Measurements from ENCODE around the gene CFAP210.

Gene CFAP210

GRCh38 chr2:169694113-169694893 lies at the start of gene CFAP210, which contains the start of gene PHOSPHO2:
CFAP210 (minus strand) TSS chr2:169694405; CDS start chr2:169694327, 78 bp downstream.
PHOSPHO2 (plus strand) TSS chr2:169694469; CDS start chr2:169700972, 6,503 bp downstream.
- Histone ChIP-seq H3K36me3 (replicated peaks; ENCODE audit: insufficient read depth, low read length) (no peaks in the 10 kb centered on the region), H3K27ac (ENCODE audit: low read length) (peak within 1 kb of the TSS; percentile 77)

GRCh38 chr2:169743549-169743948 lies 49.3 kb upstream of the CFAP210 start:
- H3K79me2 ChIP-seq (ENCODE audit: low read length): no peaks in the 10 kb centered on the region
- H3K4me3 ChIP-seq (ENCODE audit: low read length): no peak overlapping the region
- H3K4me1 ChIP-seq (ENCODE audit: low read length): no peaks in the 10 kb centered on the region
- no peak overlapping the region for H3K27ac ChIP-seq (ENCODE audit: low read length)
- no peaks in the 10 kb centered on the region for H3F3A ChIP-seq (ENCODE audit: insufficient read depth, low read length)
- H3K9me3 ChIP-seq (replicated peaks; ENCODE audit: insufficient read depth, low read length): no peaks in the 10 kb centered on the region
- TF ChIP-seq EZH2 (optimal IDR thresholded peaks at IDR 0.05; ENCODE audit: low read depth, low read length) (no peak), EZH2phosphoT487 (IDR thresholded peaks at IDR 0.05; ENCODE audit: low read length) (no peak), CTCF (IDR thresholded peaks at IDR 0.05; ENCODE audit: low read length) (no peak)
- H3K27me3 ChIP-seq (replicated peaks; ENCODE audit: insufficient read depth, low read length): no peaks in the 10 kb centered on the region
- DNase-seq: no peak
- no peaks in the 10 kb centered on the region for H4K20me1 ChIP-seq (ENCODE audit: insufficient read depth, low read length)
- H3K9ac ChIP-seq (ENCODE audit: low read length): no peak overlapping the region
- H3K9me2 ChIP-seq (replicated peaks; ENCODE audit: insufficient read depth, low read length): no peaks in the 10 kb centered on the region
- H3K4me2 ChIP-seq (ENCODE audit: low read depth, low read length): no peak overlapping the region
- H2AFZ ChIP-seq (ENCODE audit: low read length): no peak overlapping the region
- H3K36me3 ChIP-seq (replicated peaks; ENCODE audit: insufficient read depth, low read length): no peaks in the 10 kb centered on the region

More at GRCh38 chr2:169694113-169694893, at the start of gene CFAP210, which contains the start of gene PHOSPHO2:
- H3K9me3 ChIP-seq (replicated peaks; ENCODE audit: insufficient read depth, low read length): no peaks in the 10 kb centered on the region
- TF ChIP-seq EZH2 (optimal IDR thresholded peaks at IDR 0.05; ENCODE audit: low read depth, low read length) (no peak), EZH2phosphoT487 (IDR thresholded peaks at IDR 0.05; ENCODE audit: low read length) (no peak), CTCF (IDR thresholded peaks at IDR 0.05; ENCODE audit: low read length) (no peak)
- H3K27me3 ChIP-seq (replicated peaks; ENCODE audit: insufficient read depth, low read length): no peaks in the 10 kb centered on the region
- no peaks in the 10 kb centered on the region for H4K20me1 ChIP-seq (ENCODE audit: insufficient read depth, low read length)
- H3K4me1 ChIP-seq (ENCODE audit: low read length): peaks cover 5% of the 10 kb centered on the region; the same call in 1 of the 2 replicates
- peak within 1 kb of the TSS; percentile 95 for H2AFZ ChIP-seq (ENCODE audit: low read length)
- peak within 1 kb of the TSS; percentile 98 for H3K4me2 ChIP-seq (ENCODE audit: low read depth, low read length)
- no peaks in the 10 kb centered on the region for H3K9me2 ChIP-seq (replicated peaks; ENCODE audit: insufficient read depth, low read length)
- H3K79me2 ChIP-seq (ENCODE audit: low read length): no peaks in the 10 kb centered on the region
- 0 out of 2 replicates have a peak, but pooled peaks cover 4% of the 10 kb centered on the region for H3F3A ChIP-seq (ENCODE audit: insufficient read depth, low read length)
- peak within 1 kb of the TSS; percentile 88 for H3K9ac ChIP-seq (ENCODE audit: low read length)
- peak; percentile 97 for DNase-seq
- peak within 1 kb of the TSS; percentile 84 for H3K4me3 ChIP-seq (ENCODE audit: low read length)

- Histone ChIP-seq H3K4me2 (ENCODE audit: low read depth, low read length) (no peak overlapping the region), H3K4me1 (ENCODE audit: low read length) (no peaks in the 10 kb centered on the region), H2AFZ (ENCODE audit: low read length) (no peak overlapping the region), H3K9me2 (replicated peaks; ENCODE audit: insufficient read depth, low read length) (no peaks in the 10 kb centered on the region), H3K36me3 (replicated peaks; ENCODE audit: insufficient read depth, low read length) (no peaks in the 10 kb centered on the region), H3K79me2 (ENCODE audit: low read length) (no peaks in the 10 kb centered on the region), H3K9me3 (replicated peaks; ENCODE audit: insufficient read depth, low read length) (no peaks in the 10 kb centered on the region), H3K4me3 (ENCODE audit: low read length) (no peak overlapping the region), H3K27me3 (replicated peaks; ENCODE audit: insufficient read depth, low read length) (no peaks in the 10 kb centered on the region), H3F3A (ENCODE audit: insufficient read depth, low read length) (no peaks in the 10 kb centered on the region), H3K9ac (ENCODE audit: low read length) (no peak overlapping the region), H3K27ac (ENCODE audit: low read length) (no peak overlapping the region), H4K20me1 (ENCODE audit: insufficient read depth, low read length) (no peaks in the 10 kb centered on the region)
- no peak for TF ChIP-seq EZH2phosphoT487 (IDR thresholded peaks at IDR 0.05; ENCODE audit: low read length)
- TF ChIP-seq CTCF (IDR thresholded peaks at IDR 0.05; ENCODE audit: low read length): no peak
- TF ChIP-seq EZH2 (optimal IDR thresholded peaks at IDR 0.05; ENCODE audit: low read depth, low read length): no peak
- DNase-seq: no peak
Measured at GRCh38 chr2:169739351-169739750, 45.1 kb upstream of the CFAP210 start.

Measured in MM.1S (cell line).